ENCODE measurements around the gene GCSH. TPM values are rescaled to one million over a fixed set of nuclear protein-coding genes. Genes with fewer than 3 reads are reported as not detected.

The GCSH gene
- total and polyA plus RNA-seq, 2 of the 13 experiments (the other 11 are each of a cell fraction or from before 2014, with no cell fraction given), result 35.9 to 103 TPM

- TF ChIP-seq ZNF281 (CRISPR knock-in tag; IDR thresholded peaks at IDR 0.05; ENCODE audit: borderline replicate concordance), result peak; percentile 10; the same call in 1 of the 2 replicates
- TF ChIP-seq, protein P1, sequence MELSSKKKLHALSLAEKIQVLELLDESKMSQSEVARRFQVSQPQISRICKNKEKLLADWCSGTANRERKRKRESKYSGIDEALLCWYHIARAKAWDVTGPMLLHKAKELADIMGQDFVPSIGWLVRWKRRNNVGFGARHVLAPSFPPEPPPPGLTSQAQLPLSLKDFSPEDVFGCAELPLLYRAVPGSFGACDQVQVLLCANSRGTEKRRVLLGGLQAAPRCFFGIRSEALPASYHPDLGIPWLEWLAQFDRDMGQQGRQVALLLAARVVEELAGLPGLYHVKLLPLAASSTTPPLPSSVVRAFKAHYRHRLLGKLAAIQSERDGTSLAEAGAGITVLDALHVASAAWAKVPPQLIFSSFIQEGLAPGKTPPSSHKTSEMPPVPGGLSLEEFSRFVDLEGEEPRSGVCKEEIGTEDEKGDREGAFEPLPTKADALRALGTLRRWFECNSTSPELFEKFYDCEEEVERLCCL (CRISPR knock-in tag; IDR thresholded peaks at IDR 0.05; ENCODE audit: borderline replicate concordance), result no peak
- peak; percentile 98 for TF ChIP-seq POLR2G (IDR thresholded peaks at IDR 0.05; ENCODE audit: low read depth, low read length)
- TF ChIP-seq, protein P2, sequence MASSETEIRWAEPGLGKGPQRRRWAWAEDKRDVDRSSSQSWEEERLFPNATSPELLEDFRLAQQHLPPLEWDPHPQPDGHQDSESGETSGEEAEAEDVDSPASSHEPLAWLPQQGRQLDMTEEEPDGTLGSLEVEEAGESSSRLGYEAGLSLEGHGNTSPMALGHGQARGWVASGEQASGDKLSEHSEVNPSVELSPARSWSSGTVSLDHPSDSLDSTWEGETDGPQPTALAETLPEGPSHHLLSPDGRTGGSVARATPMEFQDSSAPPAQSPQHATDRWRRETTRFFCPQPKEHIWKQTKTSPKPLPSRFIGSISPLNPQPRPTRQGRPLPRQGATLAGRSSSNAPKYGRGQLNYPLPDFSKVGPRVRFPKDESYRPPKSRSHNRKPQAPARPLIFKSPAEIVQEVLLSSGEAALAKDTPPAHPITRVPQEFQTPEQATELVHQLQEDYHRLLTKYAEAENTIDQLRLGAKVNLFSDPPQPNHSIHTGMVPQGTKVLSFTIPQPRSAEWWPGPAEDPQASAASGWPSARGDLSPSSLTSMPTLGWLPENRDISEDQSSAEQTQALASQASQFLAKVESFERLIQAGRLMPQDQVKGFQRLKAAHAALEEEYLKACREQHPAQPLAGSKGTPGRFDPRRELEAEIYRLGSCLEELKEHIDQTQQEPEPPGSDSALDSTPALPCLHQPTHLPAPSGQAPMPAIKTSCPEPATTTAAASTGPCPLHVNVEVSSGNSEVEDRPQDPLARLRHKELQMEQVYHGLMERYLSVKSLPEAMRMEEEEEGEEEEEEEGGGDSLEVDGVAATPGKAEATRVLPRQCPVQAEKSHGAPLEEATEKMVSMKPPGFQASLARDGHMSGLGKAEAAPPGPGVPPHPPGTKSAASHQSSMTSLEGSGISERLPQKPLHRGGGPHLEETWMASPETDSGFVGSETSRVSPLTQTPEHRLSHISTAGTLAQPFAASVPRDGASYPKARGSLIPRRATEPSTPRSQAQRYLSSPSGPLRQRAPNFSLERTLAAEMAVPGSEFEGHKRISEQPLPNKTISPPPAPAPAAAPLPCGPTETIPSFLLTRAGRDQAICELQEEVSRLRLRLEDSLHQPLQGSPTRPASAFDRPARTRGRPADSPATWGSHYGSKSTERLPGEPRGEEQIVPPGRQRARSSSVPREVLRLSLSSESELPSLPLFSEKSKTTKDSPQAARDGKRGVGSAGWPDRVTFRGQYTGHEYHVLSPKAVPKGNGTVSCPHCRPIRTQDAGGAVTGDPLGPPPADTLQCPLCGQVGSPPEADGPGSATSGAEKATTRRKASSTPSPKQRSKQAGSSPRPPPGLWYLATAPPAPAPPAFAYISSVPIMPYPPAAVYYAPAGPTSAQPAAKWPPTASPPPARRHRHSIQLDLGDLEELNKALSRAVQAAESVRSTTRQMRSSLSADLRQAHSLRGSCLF (CRISPR knock-in tag; IDR thresholded peaks at IDR 0.05; ENCODE audit: borderline replicate concordance), result no peak
- no peak for TF ChIP-seq CHD4 (IDR thresholded peaks at IDR 0.05; ENCODE audit: borderline replicate concordance, low read length)
- peak; percentile 65; the same call in 1 of the 2 replicates for TF ChIP-seq ZNF263 (CRISPR knock-in tag; IDR thresholded peaks at IDR 0.05)
- TF ChIP-seq, protein P3, sequence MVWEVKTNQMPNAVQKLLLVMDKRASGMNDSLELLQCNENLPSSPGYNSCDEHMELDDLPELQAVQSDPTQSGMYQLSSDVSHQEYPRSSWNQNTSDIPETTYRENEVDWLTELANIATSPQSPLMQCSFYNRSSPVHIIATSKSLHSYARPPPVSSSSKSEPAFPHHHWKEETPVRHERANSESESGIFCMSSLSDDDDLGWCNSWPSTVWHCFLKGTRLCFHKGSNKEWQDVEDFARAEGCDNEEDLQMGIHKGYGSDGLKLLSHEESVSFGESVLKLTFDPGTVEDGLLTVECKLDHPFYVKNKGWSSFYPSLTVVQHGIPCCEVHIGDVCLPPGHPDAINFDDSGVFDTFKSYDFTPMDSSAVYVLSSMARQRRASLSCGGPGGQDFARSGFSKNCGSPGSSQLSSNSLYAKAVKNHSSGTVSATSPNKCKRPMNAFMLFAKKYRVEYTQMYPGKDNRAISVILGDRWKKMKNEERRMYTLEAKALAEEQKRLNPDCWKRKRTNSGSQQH (CRISPR knock-in tag; IDR thresholded peaks at IDR 0.05; ENCODE audit: low read depth), result peak; percentile 68; the same call in 1 of the 2 replicates
- TF ChIP-seq ZSCAN5A (CRISPR knock-in tag; IDR thresholded peaks at IDR 0.05; ENCODE audit: borderline replicate concordance), result no peak; the same call in 1 of the 2 replicates
- no peak for TF ChIP-seq RAD51 (IDR thresholded peaks at IDR 0.05; ENCODE audit: borderline replicate concordance)
- TF ChIP-seq FOXO1 (CRISPR knock-in tag; IDR thresholded peaks at IDR 0.05), result 0 out of 2 replicates have a peak, but pooled peaks have one; percentile 45
- no peak for TF ChIP-seq KDM6A (CRISPR knock-in tag; IDR thresholded peaks at IDR 0.05; ENCODE audit: low read depth)
- TF ChIP-seq MEIS2 (CRISPR knock-in tag; IDR thresholded peaks at IDR 0.05), result peak; percentile 89
- TF ChIP-seq TCF12 (IDR thresholded peaks at IDR 0.05), result no peak
- 0 out of 2 replicates have a peak, but pooled peaks have one; percentile 81 for TF ChIP-seq TCF12 (CRISPR knock-in tag; IDR thresholded peaks at IDR 0.05)
- TF ChIP-seq U2AF1 (optimal IDR thresholded peaks at IDR 0.05; ENCODE audit: low read depth, low read length), result no peak
- peak; percentile 56; the same call in 1 of the 2 replicates for TF ChIP-seq ZC3H13 (CRISPR knock-in tag; IDR thresholded peaks at IDR 0.05)
These were observed 18.9 kb downstream of the GCSH start, which contains the start of gene C16orf46 (continued) for GRCh38 chr16:81077076-81077940.
